HepG2 (cell line): ENCODE data around the gene SMARCC1. TPM values are rescaled to one million over a fixed set of nuclear protein-coding genes. Genes with fewer than 3 reads are reported as not detected.

ENCODE experiments used
- ATAC-seq: fragments of 200-7000 bp; cut with Tn5 transposase; 3 replicates; pipeline ENCODE4 v1.9.1; 2020; ENCODE audit warnings: mild to moderate bottlenecking, moderate library complexity
- BruUV-seq: library from RNA; stranded (reverse); fragments of 400-500 nt; replicated peaks from 2 replicates; lab custom pipeline; 2021; lab: Mats Ljungman, UMichigan
- CTCF ChIA-PET: fragments of 300-600 bp; formaldehyde crosslinking; extraction: SDS; loops from one replicate; lab custom pipeline; 2021; ENCODE audit warnings: low total read pairs, inconsistent platforms, low intra/inter-chr PET ratio; lab: Yijun Ruan, JAX
- POLR2A ChIA-PET: fragments of 350-600 bp; sonication (Branson Sonifier 250); formaldehyde crosslinking; loops from one replicate; lab custom pipeline; 2020; ENCODE audit warnings: antibody characterized with exemption, inconsistent platforms; lab: Yijun Ruan, JAX
- DNase-seq: peaks from one replicate; pipeline ENCODE4 v3.0.0-alpha.2; 2015; ENCODE audit warnings: low spot score
- FAIRE-seq: peaks from 3 replicates; lab custom pipeline; 2011; peaks lifted over from hg19 to GRCh38; lab: Jason Lieb, UNC
- H2AFZ ChIP-seq: one replicate; pipeline ENCODE4 v1.6.1; 2011; ENCODE audit warnings: low read length, inconsistent platforms
- H3K27ac ChIP-seq: fragments of 300-600 bp; 3 replicates; pipeline ENCODE4 v1.8.0; 2011; ENCODE audit warnings: mixed run types, mild to moderate bottlenecking, mixed read lengths, low read length, inconsistent platforms; ENCODE audit not compliant: insufficient read depth; ENCODE audit errors: extremely low read length
- H3K27me3 ChIP-seq, 2 experiments: fragments of 200-600 bp in 1 of 2; 2 replicates in 1 of 2; 3 replicates in 1 of 2; pipeline versions ENCODE4 v1.6.0 to v1.8.0; 2011; ENCODE audit warnings: low read length in 2 of 2, mild to moderate bottlenecking in 2 of 2, moderate library complexity in 2 of 2, inconsistent platforms in 1 of 2; ENCODE audit not compliant: insufficient read depth in 2 of 2, control insufficient read depth in 1 of 2
- H3K36me3 ChIP-seq, 2 experiments: fragments of 200-600 bp in 1 of 2; replicated peaks in 1 of 2; 2 replicates in 1 of 2; 3 replicates in 1 of 2; pipeline versions ENCODE4 v1.5.1 to v1.8.0; 2011; ENCODE audit warnings: low read length in 2 of 2, inconsistent platforms in 1 of 2; ENCODE audit not compliant: insufficient read depth in 2 of 2, control insufficient read depth in 1 of 2
- H3K4me1 ChIP-seq: 2 replicates; pipeline ENCODE4 v1.5.1; 2012; ENCODE audit warnings: low read length, inconsistent platforms; ENCODE audit not compliant: insufficient read depth
- H3K4me2 ChIP-seq: 2 replicates; pipeline ENCODE4 v1.6.0; 2011; ENCODE audit warnings: low read depth, low read length, inconsistent platforms
- H3K4me3 ChIP-seq, 3 experiments: fragments of 200-600 bp in 1 of 3; sonication (generic), shearing (Covaris generic) in 1 of 3; replicated peaks in 1 of 3; 2 replicates each; pipeline ENCODE4 v1.5.1; 2011 to 2016; ENCODE audit warnings: low read length in 3 of 3, inconsistent platforms in 2 of 3, low read depth in 2 of 3, mild to moderate bottlenecking in 2 of 3, control low read depth in 1 of 3, mixed read lengths in 1 of 3; ENCODE audit not compliant: insufficient read depth in 1 of 3
- H3K79me2 ChIP-seq: one replicate; pipeline ENCODE4 v1.6.1; 2011; ENCODE audit warnings: low read length, inconsistent platforms; ENCODE audit not compliant: insufficient read depth
- H3K9ac ChIP-seq: 2 replicates; pipeline ENCODE4 v1.6.0; 2011; ENCODE audit warnings: mild to moderate bottlenecking, low read depth, low read length, inconsistent platforms; ENCODE audit not compliant: insufficient read depth
- H3K9me3 ChIP-seq: 2 replicates; pipeline ENCODE4 v1.5.1; 2012; ENCODE audit warnings: mild to moderate bottlenecking, low read length
- H4K20me1 ChIP-seq: 2 replicates; pipeline ENCODE4 v1.6.0; 2011; ENCODE audit warnings: inconsistent platforms, mild to moderate bottlenecking, low read length, moderate library complexity; ENCODE audit not compliant: insufficient read depth
- ATRX ChIP-seq: sonication (generic); formaldehyde crosslinking; IDR thresholded peaks from 2 replicates; pipeline ENCODE4 v1.4.0; 2020; ENCODE audit warnings: missing genetic modification reagents, borderline replicate concordance
- CBX5 ChIP-seq: sonication (generic); formaldehyde crosslinking; IDR thresholded peaks from 2 replicates; pipeline ENCODE4 v1.4.0; 2020; ENCODE audit warnings: missing genetic modification reagents, borderline replicate concordance
- E2F1 ChIP-seq: sonication (generic); formaldehyde crosslinking; IDR thresholded peaks from 2 replicates; pipeline ENCODE4 v1.5.0; 2020; ENCODE audit warnings: missing genetic modification reagents
- EHMT2 ChIP-seq: fragments of 200-600 bp; sonication (generic); IDR thresholded peaks from 2 replicates; pipeline ENCODE4 v1.7.0; 2017; ENCODE audit warnings: antibody characterized with exemption, low read depth, low read length, borderline replicate concordance
- SNAPC2 ChIP-seq: sonication (generic); formaldehyde crosslinking; IDR thresholded peaks from 2 replicates; pipeline ENCODE4 v1.8.1; 2022; ENCODE audit warnings: mild to moderate bottlenecking, missing genetic modification reagents
- TCF12 ChIP-seq, 2 experiments: fragments of 450-650 bp in 1 of 2; sonication (generic) in 1 of 2; formaldehyde crosslinking in 1 of 2; IDR thresholded peaks; 2 replicates each; pipeline versions ENCODE4 v1.6.1 to v1.8.0; 2017 to 2022; ENCODE audit warnings: antibody characterized with exemption in 1 of 2, mild to moderate bottlenecking in 1 of 2, missing genetic modification reagents in 1 of 2, moderate library complexity in 1 of 2
- WIZ ChIP-seq: sonication (generic); formaldehyde crosslinking; IDR thresholded peaks from 2 replicates; pipeline ENCODE4 v1.5.1; 2020; ENCODE audit warnings: mild to moderate bottlenecking, missing genetic modification reagents
- ZBTB38 ChIP-seq: sonication (generic); formaldehyde crosslinking; IDR thresholded peaks from 2 replicates; pipeline ENCODE4 v1.5.1; 2020; ENCODE audit warnings: mild to moderate bottlenecking, missing genetic modification reagents
- ZFP41 ChIP-seq: sonication (generic); formaldehyde crosslinking; IDR thresholded peaks from 2 replicates; pipeline ENCODE4 v1.4.0; 2020; ENCODE audit warnings: mild to moderate bottlenecking, missing genetic modification reagents, borderline replicate concordance
- ZMYM2 ChIP-seq: sonication (generic); formaldehyde crosslinking; IDR thresholded peaks from 2 replicates; pipeline ENCODE4 v1.8.0; 2022; ENCODE audit warnings: mild to moderate bottlenecking, missing genetic modification reagents
- ZNF263 ChIP-seq: sonication (generic); formaldehyde crosslinking; IDR thresholded peaks from 2 replicates; pipeline ENCODE4 v1.4.0; 2020; ENCODE audit warnings: missing genetic modification reagents
- ZNF451 ChIP-seq: sonication (generic); formaldehyde crosslinking; IDR thresholded peaks from 2 replicates; pipeline ENCODE4 v1.5.0; 2020; ENCODE audit warnings: mild to moderate bottlenecking, missing genetic modification reagents
- ZNF501 ChIP-seq: sonication (generic); formaldehyde crosslinking; IDR thresholded peaks from 2 replicates; pipeline ENCODE4 v1.5.1; 2020; ENCODE audit warnings: mild to moderate bottlenecking, moderate library complexity, missing genetic modification reagents
- ZNF577 ChIP-seq: sonication (generic); formaldehyde crosslinking; IDR thresholded peaks from 2 replicates; pipeline ENCODE4 v1.4.0; 2020; ENCODE audit warnings: mild to moderate bottlenecking, low read depth, missing genetic modification reagents, borderline replicate concordance
- ZNF709 ChIP-seq: sonication (generic); formaldehyde crosslinking; IDR thresholded peaks from 2 replicates; pipeline ENCODE4 v1.5.0; 2020; ENCODE audit warnings: mild to moderate bottlenecking, missing genetic modification reagents
- ZNF770 ChIP-seq: sonication (generic); formaldehyde crosslinking; IDR thresholded peaks from 2 replicates; pipeline ENCODE4 v1.5.0; 2020; ENCODE audit warnings: mild to moderate bottlenecking, missing genetic modification reagents
- WGBS: methylation state at CpG from one replicate; pipeline ENCODE4 v1.1.6; 2017; ENCODE audit warnings: low lambda C conversion rate; 5-methylcytosine and 5-hydroxymethylcytosine counted together
- in situ Hi-C: cut with HindIII; loops from 2 replicates; pipeline ENCODE4 v1.10.0; 2017; ENCODE audit warnings: low pct_unique_long_range_greater_than_20kb; ENCODE audit not compliant: extremely low pct_ligation_motif_present
- intact Hi-C: fragments of 100-400 bp; cut with micrococcal nuclease; formaldehyde crosslinking; loops from one replicate; pipeline ENCODE4 v1.10.0; 2022; ENCODE audit not compliant: unreplicated experiment
- polyA plus RNA-seq, 8 experiments: library from polyadenylated mRNA; depleted of rRNA in 3 of 8; stranded (reverse) in 7 of 8; unstranded in 1 of 8; fragments of >200 nt; fragmentation: Illumina TruSeq in 4 of 8; extraction: Trizol in 4 of 8; gene quantifications; 2 replicates each; pipeline versions ENCODE4 v1.2.1 to v1.2.3, GENCODE V29; 2011 to 2016; ENCODE audit warnings: low read depth in 4 of 8, missing spikeins in 1 of 8, mixed read lengths in 1 of 8; ENCODE audit not compliant: insufficient read depth in 1 of 8
- total RNA-seq, 5 experiments: library from RNA; depleted of rRNA; stranded (reverse); fragments of >200 nt; fragmentation: Illumina TruSeq; extraction: Trizol; gene quantifications; 2 replicates each; pipeline ENCODE4 v1.2.3, GENCODE V29; 2016; ENCODE audit warnings: low read depth in 1 of 5

SMARCC1 gene
- total and polyA plus RNA-seq, 2 of the 13 experiments (the other 11 are each of a cell fraction or from before 2014, with no cell fraction given): 47.9 to 58.4 TPM

GRCh38 chr3:47782446-47783308 lies 984 bp upstream of the SMARCC1 start:
- intact Hi-C loops (no loop called here), in situ Hi-C loops (loop anchor here (10.0 kb wide), 1 partner anchor 358 kb away; no protein-coding TSS in a partner anchor)
- ATAC-seq (peak; percentile 1; the same call in 1 of the 3 replicates), DNase-seq (no peak), FAIRE-seq (no peak)
- Histone ChIP-seq H2AFZ (no peak overlapping the region), H3K4me2 (peak overlapping the region; percentile 86), H3K27me3 (no peaks in the 10 kb centered on the region; a peak in 1 of 5 replicates), H3K4me1 (peaks cover 37% of the 10 kb centered on the region), H3K4me3 (peak overlapping the region; percentile 62 to 80 (median 73)), H3K36me3 (no peaks in the 10 kb centered on the region), H3K9me3 (no peaks in the 10 kb centered on the region), H3K27ac (peak overlapping the region; percentile 91), H3K9ac (peak overlapping the region; percentile 84), H3K79me2 (peaks cover 40% of the 10 kb centered on the region), H4K20me1 (peaks cover 17% of the 10 kb centered on the region)
- ChIA-PET CTCF (no interaction called here), POLR2A (no interaction called here)
- WGBS: 27% methylated on average over 22 of the region's 23 CpGs
- BruUV-seq: no TSS peak
- TF ChIP-seq SNAPC2 (CRISPR knock-in tag) (0 out of 2 replicates have a peak, but pooled peaks have one; percentile 33), ZNF263 (peak; percentile 35; the same call in 1 of the 2 replicates), CBX5 (no peak), ZNF577 (CRISPR knock-in tag) (no peak), TCF12 (IDR thresholded peaks at IDR 0.05) (no peak), TCF12 (CRISPR knock-in tag; IDR thresholded peaks at IDR 0.05) (no peak), ZMYM2 (0 out of 2 replicates have a peak, but pooled peaks have one; percentile 9), EHMT2 (no peak), ZNF451 (no peak), ZNF501 (CRISPR knock-in tag) (0 out of 2 replicates have a peak, but pooled peaks have one; percentile 10), ZNF709 (CRISPR knock-in tag) (peak; percentile 11; the same call in 1 of the 2 replicates), WIZ (no peak), ZNF770 (peak; percentile 72), ATRX (no peak), ZBTB38 (CRISPR knock-in tag) (0 out of 2 replicates have a peak, but pooled peaks have one; percentile 47), E2F1 (CRISPR knock-in tag) (peak; percentile 33; the same call in 1 of the 2 replicates), ZFP41 (CRISPR knock-in tag) (no peak)
